ENCODE data around the gene STARD3NL.
"Not testable (repeated sequence)": the region's sequence is repeated elsewhere in the genome, so short reads cannot be mapped to it uniquely, and the experiment has no call there.

Gene STARD3NL

GRCh38 chr7:38223306-38223705 is 45.3 kb downstream of the STARD3NL start:
- no peak for DNase-seq

GRCh38 chr7:38224392-38224791 is 46.3 kb downstream of the STARD3NL start:
- no peak for DNase-seq

GRCh38 chr7:38229386-38229785 is 51.3 kb downstream of the STARD3NL start:
- no peak for DNase-seq

- DNase-seq = no peak
Measured at GRCh38 chr7:38229884-38230642, 52.0 kb downstream of the STARD3NL start.

- DNase-seq = no peak
Measured at GRCh38 chr7:38232502-38233366, 54.7 kb downstream of the STARD3NL start.

GRCh38 chr7:38234759-38235158 is 56.7 kb downstream of the STARD3NL start:
- DNase-seq = not testable (repeated sequence)

GRCh38 chr7:38235606-38236005 is 57.6 kb downstream of the STARD3NL start:
- DNase-seq = no peak

GRCh38 chr7:38239129-38239528 is 61.1 kb downstream of the STARD3NL start:
- not testable (repeated sequence) for DNase-seq

GRCh38 chr7:38241071-38241470 is 63.0 kb downstream of the STARD3NL start:
- no peak for DNase-seq

- no peak for DNase-seq
Measured at GRCh38 chr7:38242814-38243213, 64.8 kb downstream of the STARD3NL start.

GRCh38 chr7:38243345-38243744 is 65.3 kb downstream of the STARD3NL start:
- DNase-seq = not testable (repeated sequence)

- DNase-seq = no peak
Measured at GRCh38 chr7:38244516-38244915, 66.5 kb downstream of the STARD3NL start.

- DNase-seq = no peak
Measured at GRCh38 chr7:38245409-38245977, 67.4 kb downstream of the STARD3NL start.

GRCh38 chr7:38248069-38248567 is 70.1 kb downstream of the STARD3NL start:
- DNase-seq = no peak

GRCh38 chr7:38249849-38250248 is 71.8 kb downstream of the STARD3NL start:
- DNase-seq = not testable (repeated sequence)

- no peak for DNase-seq
Measured at GRCh38 chr7:38257350-38257677, 79.3 kb downstream of the STARD3NL start.

- not testable (repeated sequence) for DNase-seq
Measured at GRCh38 chr7:38259157-38259556, 81.1 kb downstream of the STARD3NL start.

GRCh38 chr7:38261601-38262000 is 83.6 kb downstream of the STARD3NL start:
- DNase-seq = not testable (repeated sequence)

GRCh38 chr7:38262026-38262425 is 84.0 kb downstream of the STARD3NL start:
- not testable (repeated sequence) for DNase-seq

GRCh38 chr7:38262545-38262944 is 84.5 kb downstream of the STARD3NL start:
- DNase-seq = no peak

- DNase-seq = not testable (repeated sequence)
Measured at GRCh38 chr7:38263274-38263673, 85.2 kb downstream of the STARD3NL start.

GRCh38 chr7:38264602-38265001 is 86.6 kb downstream of the STARD3NL start:
- not testable (repeated sequence) for DNase-seq

GRCh38 chr7:38265958-38266357 is 87.9 kb downstream of the STARD3NL start:
- DNase-seq = not testable (repeated sequence)

Data from NCI-H345 (cell line).